GM18907 (cell line): ENCODE data around the gene PPP1R7.
"Not testable (repeated sequence)": the region's sequence is repeated elsewhere in the genome, so short reads cannot be mapped to it uniquely, and the experiment has no call there.

Source experiments
- ATAC-seq: cut with Tn5 transposase; IDR thresholded peaks from one replicate; pipeline ENCODE4 v1.9.1; 2021; ENCODE audit warnings: mild to moderate bottlenecking, moderate library complexity; ENCODE audit not compliant: unreplicated experiment

Gene PPP1R7, protein sequence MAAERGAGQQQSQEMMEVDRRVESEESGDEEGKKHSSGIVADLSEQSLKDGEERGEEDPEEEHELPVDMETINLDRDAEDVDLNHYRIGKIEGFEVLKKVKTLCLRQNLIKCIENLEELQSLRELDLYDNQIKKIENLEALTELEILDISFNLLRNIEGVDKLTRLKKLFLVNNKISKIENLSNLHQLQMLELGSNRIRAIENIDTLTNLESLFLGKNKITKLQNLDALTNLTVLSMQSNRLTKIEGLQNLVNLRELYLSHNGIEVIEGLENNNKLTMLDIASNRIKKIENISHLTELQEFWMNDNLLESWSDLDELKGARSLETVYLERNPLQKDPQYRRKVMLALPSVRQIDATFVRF

DNA sequence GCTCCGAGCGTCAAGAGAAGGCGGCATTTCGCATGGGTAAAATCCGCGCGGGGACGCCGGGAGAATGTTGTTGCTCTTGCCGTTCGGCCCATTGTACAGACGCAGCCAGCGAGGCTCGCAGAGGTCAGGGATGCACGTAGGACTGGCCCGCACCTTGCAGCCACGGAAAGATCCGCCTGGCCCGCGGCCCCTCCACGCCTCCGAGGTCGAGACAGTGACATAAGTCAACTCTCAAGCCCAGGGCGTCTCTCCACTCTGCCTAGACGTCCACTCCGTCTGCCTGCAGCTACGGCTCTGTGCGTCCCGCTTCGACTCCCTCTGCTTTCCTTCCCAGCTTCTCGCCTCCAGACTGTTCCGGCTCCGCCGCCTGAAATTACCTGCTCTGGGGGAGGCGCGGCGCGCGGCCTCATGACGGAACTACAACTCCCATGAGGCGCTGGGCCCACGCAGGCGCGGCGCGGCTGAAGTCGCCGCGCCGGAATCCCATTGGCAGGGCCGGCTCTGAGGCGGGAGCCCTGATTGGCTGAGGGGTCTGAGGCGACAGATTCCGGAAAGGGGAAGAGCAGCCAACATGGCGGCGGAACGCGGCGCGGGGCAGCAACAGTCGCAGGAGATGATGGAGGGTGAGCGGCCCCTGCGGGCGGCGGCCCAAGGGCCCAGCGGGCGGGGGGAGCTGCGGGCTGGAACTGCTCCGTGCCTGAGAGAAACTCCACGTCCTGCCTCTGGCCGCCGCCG is at the start of gene PPP1R7:
Gene PPP1R7 (plus strand): TSS at position 543 of the 735 bp plus-strand sequence. CDS start 29 bp downstream, at position 572.
- ATAC-seq: peak; percentile 76

DNA sequence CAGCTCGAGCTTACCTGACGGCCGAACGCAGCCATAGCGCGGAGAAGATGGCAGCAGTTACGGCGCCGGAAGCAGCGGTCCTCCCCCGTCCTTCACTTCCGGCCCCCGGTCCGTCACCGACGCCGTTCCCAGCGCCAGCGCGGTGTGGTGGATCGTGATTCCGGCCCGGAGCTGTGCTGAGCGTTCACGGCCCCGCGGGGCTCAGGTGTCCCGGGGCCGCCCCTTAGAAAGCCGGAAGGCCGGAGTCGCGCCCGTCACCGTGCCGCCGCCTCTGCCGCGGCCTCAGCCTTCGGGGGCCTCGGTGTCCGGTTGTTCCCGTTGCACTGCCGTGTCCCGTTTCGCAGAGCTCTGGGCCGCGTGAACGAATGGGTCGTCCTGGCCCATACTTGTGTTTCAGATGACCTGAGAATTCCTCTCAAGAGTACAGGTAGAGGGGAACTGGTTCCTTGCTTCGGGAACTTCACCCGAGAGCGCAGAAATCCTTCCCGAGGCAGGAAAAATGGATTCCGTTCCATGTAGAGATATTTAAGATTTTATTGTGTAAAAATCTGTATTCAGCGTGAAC is 47.9 kb upstream of the PPP1R7 start, which contains the start of gene MTERF4:
Gene MTERF4 (minus strand): TSS at position 49 of the 565 bp plus-strand sequence. CDS start 14 bp downstream, at position 35.
- ATAC-seq: peak; percentile 82

DNA sequence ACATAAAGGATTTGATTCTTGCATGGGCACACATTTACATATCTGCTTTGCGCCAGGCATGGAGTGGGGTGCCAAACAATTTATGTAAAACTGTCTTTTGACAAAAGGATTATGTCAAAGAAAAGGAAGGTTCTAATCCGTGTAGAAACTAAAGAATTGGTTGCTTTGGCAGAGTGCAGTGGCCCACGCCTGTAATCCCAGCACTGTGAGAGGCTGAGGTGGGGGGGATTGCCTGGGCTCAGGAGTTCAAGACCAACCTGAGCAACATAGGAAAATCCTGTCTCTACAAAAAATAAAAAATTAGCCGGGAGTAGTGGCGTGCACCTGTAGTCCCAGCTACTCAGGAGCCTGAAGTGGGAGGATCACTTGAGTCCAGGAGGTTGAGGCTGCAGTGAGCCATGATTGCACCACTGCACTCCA is 47.1 kb upstream of the PPP1R7 start:
- ATAC-seq: no peak

DNA sequence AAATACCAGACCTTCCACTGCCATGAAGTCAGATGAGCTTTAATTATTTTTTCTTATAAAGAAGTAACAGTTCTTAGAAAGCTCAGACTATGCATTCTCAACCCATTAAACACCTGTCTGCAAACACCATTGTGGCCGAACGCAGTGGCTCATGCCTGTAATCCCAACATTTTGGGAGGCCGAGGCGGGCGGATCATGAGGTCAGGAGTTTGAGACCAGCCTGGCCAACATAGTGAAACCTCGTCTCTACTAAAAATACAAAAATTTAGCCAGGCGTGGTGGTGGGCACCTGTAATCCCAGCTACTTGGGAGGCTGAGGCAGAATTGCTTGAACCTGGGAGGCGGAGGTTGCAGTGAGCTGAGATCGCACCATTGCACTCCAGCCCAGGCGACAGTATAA is 45.7 kb upstream of the PPP1R7 start:
- ATAC-seq: not testable (repeated sequence)

DNA sequence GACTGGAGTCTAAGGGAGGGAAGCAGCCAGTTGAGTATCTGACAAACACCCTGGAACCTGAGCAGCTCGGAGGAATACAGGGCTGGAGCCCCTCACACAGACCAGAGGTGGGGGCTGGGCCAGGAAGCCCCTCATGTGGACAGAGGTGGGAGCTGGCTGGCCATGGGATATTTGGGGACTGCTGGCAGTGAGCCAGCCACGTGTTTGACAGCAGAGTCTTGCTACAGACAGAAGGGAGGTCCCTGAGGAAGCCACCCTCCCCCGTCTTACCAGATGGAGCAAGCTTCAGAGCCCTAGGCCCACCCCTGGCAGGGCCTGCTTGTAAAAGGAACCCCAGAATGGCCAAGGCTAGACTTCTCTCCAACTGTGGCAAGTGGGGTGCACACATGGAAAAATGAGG is 44.6 kb upstream of the PPP1R7 start:
- no peak for ATAC-seq

DNA sequence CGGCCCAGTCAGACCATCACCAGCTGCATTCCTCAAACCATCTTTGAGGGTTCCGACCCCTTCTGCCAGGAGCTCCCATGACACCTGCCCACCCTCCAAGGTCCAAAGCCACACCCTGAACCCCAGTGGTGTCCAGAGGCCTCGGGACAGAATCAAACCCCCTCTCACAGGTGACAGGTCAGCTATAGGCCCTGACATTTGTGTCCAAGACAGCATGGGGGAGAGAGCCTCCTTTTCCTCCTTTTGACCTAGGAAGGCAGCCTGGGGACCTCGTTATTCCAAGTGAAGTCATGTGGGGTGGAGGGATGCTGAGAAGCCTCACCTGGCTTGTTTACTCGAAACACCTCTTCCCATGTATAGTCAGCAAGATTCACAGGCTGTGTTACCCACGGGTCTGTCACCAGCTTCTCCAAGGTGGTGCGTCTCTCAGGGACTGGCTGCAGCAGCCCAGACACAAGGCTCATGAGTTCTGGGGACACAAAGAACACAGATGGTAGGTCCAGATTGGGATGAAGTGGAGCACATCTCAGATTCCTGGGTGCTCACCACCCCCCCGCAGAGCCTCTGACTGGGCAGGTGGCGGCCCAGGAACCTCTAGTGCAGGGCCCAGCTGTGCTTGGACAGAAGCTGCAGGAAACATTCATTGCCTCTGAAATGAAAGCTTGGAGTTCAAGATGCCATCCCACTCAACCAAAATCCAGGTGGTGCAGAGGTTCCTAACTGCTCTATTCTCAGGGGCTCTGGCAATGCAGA is 43.1 kb upstream of the PPP1R7 start:
- ATAC-seq: no peak

DNA sequence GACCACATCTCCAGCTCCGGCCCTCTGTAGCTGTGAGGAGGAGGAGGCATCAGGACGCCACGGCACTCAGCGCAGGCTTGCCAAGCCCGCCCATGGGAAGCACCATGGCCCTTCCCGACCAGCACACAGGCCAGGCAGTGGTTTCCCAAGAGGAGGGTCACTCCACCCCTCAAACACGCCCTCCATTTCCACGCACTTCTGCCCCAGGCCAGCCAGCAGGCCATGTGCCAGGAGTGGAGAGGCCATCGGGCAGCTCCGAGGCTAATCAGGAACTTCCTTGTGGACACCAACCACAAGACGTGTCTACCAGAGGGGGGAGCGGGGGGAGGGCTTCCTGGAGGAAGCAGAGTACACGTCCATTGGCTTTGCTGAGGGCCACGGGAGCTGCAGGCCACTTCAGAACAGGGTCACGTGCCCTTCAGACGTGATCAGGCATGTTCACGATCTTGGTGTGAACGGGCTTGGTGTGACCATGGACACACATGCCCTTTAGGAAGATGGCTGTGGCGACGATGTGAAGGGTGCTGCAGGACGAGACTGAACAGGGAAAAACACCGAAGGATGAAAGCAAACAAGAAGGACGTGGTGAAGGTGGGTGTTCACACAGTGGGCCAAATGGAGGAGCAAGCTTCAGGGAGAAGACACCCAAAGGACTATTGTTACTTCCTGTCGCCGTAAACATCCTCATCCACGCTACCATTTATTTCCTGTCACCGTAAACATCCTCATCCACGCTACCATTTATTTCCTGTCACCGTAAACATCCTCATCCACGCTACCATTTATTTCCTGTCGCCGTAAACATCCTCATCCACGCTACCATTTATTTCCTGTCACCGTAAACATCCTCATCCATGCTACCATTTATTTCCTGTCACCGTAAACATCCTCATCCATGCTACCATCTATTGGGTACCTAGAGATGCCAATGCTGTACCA is 41.7 kb upstream of the PPP1R7 start:
- ATAC-seq: no peak

DNA sequence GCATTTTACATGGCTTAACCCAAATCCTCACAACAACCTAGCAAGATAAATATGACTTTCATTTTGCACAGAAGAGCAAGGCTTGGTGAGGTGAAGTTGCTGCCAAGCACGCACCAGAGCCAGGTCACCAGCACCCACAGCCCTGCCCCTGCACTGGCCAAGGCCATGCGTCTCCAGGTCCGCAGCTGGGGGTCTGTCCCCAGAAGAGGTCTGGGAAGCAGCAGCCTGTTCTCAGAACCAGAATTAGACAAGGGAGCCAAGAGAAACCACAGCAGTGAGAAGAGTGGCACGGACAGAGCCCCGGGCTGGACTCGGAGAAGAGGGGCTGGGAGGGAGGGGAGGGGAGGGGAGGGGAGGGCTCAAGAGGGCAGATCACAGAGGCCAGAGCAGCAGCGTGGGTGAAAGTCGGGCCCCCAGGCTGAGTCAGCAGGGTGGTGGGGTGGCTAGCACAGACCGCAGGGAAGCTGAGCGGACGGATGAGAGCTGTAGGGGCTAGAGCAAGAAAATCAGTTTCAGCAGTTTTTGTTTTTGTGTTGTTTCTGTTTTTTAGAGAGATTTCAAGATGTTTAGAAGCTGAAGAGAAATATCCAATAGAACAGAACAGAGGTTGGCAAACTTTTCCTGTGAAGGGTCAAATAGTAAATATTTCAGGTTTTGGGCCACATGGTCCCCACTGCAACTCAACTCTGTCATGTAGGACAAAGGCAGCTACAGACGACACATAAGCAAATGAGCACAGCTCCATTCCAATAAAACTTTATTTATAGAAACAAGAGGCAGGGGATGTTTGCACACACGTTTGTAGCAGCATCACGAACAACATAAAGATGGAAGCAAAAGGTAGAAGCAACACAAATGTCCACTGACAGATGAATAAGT is 40.8 kb upstream of the PPP1R7 start:
- ATAC-seq: no peak

DNA sequence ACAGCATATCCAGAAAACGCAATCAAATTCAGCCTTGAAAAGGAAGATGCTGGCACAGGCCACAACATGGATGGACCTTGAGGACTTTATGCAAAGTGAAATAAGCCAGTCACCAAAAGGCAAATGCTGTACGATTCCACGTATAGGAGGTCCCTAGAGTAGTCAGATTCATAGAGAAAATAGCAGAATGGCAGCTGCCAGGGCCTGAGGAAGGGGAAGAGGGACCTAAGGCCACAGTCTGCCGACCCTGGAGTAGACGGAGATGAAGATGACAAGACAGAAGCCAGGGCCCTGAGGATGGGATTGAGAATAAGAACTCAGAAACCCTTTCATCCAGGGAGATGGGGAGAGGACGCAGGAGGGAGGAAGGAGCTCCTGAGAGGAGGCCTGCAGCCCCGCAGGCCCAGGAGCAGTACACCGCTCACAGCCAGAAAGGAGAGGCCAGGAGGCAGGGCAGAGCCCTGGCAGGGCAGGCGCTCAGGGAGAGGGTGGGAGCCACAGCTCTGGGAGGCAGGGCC is 40.1 kb upstream of the PPP1R7 start:
- no peak for ATAC-seq

DNA sequence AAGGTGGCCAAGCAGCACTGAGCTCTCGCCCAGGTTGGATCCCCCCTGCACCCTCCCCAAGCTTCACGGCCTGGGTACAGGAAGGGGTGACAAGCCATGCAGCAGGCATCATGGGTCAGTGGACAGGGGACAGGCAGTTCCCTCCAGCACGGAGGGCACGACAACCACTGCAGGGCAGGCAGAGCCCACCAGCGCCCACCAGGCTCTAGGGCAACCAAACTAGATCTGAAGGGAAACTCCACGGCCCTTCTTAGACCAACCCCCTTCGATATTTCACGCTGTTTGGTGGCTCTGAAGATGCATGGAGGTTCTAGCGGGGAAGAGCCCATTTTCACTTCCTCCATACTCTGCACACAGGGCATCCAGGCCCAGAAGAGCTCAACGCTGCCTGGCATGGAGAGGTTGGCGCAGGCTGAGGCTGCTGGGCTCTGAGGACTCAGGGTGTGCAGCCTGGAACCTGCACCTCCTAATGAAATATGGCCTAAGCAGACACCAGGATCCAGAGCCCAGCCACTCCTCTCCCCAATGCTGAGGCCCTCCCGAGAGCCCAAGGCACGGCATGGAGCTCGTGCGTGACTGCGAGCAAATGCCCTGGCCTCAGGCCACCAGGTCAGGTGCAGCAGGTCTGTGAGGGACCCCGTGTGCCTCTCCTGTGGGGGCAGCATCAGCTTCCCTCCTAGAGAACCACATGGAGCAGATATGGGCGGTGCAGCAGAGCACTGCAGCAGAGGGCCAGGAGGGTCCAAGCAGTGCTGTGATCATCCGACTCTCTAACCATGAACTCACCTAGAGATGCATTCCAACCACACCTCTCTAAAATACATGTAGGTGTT is 39.4 kb upstream of the PPP1R7 start:
- ATAC-seq: peak; percentile 48

DNA sequence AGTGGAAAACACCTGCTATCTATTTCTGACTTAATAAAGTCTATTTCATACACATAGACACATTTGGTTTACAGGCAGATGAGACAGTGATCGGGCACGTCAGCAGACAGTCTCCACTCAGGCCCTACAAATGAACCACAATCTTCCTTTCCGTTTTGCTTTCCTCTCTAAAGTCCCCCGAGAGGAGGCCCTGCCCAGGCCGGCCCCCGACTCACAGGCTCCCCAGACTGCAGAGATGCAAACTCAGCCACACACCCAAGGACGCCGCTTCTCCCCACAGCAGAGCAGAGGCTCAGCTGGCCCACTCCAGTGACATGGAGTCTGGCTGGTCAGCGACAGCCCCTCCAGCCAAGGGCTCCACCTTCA is 38.8 kb upstream of the PPP1R7 start:
- peak; percentile 6 for ATAC-seq

DNA sequence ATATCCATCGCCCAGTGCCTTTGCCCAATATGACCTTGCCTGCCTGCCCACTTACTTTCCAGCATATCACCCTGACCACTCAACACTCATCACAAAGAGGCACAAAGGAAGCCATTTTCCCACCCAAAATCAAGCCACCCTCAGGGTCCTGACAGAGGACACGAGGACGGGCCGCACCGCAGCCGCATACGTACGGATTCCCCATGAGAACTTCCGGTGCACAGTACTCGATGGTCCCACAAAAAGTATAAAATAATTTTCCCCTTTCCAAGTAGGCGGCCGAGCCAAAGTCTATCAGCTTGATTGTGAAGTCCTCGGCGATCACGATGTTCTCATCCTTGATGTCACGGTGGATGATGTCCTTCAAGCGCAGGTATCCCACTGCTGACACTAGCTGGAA is 38.2 kb upstream of the PPP1R7 start:
- ATAC-seq: no peak

DNA sequence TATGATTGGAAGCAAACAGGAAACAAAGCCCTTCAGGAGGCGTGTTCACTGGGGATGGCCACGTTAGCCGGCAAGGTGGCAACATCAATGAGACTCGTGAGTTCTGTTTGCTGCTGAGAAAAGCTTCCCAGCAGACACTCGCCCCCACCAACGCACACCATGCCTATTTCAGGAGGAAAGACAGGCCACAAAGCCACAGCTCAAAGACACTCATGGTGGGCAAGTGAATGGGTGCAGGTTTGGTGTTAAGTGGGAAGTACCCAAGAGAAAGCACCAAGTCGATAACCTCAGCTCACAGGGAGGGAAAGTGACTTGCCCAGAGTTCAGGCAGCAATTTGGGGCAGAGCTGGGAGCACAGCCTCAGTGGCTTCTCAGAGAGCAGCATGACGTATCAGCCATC is 37.7 kb upstream of the PPP1R7 start:
- ATAC-seq: no peak

DNA sequence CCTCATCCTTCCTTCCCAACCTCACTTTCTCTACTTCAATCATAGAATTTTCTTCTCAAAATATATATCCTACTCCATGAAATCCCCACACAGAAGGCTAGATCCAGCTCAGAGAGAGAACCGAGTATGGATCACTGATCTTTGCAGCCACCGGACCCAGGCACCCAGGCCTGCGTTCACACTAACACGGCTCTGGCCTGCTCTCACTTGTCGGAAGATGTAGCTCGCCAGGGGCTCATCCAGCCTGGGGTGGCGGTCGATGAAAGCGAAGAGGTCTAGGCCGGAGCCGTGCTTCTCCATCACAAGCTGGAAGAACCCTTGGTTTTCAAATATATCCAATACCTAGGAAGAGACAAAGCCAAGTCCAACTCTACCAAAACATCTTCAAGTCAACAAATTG is 35.4 kb upstream of the PPP1R7 start:
- ATAC-seq: no peak

DNA sequence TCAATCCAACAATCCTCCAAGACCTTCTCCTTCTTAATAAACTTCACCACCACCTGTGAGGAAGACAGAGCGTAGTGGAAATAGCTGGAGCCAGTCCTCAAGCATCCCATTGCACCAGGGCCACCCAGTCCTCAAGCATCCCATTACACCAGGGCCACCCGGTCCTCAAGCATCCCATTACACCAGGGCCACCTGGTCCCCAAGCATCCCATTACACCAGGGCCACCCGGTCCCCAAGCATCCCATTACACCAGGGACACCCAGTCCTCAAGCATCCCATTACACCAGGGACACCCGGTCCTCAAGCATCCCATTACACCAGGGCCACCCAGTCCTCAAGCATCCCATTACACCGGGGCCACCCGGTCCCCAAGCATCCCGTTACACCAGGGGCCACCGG is 34.9 kb upstream of the PPP1R7 start:
- no peak for ATAC-seq

DNA sequence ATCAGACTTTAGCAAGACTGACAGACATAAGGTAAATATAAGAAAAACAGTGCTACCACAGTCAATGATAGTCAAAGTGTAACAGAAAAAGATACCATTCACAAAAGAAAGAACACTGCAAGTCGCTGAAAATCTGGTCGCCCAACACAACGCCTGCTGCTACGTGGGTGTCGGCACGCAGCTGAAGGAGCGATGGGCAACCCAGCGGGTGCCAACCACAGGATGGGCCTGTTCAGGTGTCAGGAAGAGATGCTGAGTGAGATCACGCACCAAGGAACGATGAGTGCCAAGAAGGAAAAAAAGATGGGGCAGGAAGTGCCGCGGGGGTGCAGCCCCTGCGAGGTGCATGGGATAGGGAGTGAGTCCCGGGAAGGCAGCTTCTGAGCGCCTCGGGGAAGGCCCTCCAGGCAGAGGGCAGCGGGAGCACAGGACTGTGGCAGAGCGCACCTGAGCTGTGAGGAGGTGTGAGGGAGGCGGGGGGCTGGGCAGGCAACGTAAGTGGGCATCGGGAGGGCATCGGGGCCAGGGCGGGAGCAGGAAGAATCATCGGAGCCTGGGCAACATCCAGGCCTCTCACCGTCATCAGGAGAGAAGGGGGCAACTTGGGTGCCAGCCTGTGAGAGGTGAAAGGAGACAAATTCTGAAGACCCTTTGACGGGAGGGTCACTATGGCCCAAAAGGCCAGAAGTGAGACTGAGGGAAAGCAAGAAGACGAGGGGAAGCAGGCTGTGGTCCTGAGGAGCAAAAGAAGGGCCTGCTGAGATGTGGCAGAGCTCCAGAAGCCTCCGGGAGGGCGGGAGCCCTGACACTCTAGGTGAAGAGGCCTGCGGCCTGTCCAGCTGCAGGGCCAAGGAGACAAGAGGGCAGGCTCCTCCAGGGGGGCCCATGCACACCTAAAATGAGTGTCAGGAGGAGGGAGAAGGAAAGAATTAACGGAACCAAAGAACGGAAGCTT is 33.4 kb upstream of the PPP1R7 start:
- ATAC-seq: no peak
